ENCODE results near the gene AKR1C4.

The AKR1C4 gene

DNA sequence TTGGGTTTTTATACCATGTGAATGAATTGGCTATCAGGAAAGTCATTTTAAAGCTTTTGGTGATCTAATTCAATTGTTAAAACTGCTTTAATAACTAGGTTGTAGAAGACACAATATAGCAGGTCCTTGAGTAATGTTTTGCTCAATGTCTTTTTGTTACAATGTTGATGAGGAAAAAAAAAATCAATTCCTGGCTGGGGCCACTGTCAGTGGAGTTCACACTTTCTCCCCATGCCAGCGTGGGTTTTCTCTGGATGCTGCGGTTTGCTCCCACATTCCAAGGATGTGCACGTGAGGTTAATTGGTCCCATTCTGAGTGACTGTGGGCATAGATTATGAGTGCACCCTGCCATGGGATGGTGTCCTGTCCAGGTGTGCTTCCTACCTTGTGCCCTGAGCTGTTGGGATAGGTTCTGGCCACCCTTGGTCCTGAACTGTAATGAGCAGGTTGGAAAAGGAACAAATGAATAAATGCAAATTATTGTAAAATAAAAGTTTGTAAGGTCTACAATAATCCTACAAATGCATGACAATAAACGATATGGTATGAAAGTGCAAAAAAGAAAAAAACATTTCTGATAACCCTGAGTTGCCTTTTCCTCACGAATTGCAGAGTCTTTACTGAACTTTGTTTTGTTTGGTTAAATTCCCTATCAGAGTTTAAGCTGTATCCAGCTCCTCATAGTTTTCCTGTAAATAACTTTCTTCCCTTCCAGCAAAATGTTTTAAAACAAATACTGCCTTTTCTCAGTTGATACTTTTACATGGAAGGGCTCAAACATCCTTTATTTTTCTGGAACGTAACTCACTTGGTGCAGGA, 62.7 kb downstream of the AKR1C4 start:
- in situ Hi-C loops (cut with MboI; ENCODE audit: low pct_unique_long_range_greater_than_20kb, low sequenced_read_pairs): no loop called here
- no peak for DNase-seq

GRCh38 chr10:5259952-5260578, 63.4 kb downstream of the AKR1C4 start:
- no peak for DNase-seq
- in situ Hi-C loops (cut with MboI; ENCODE audit: low pct_unique_long_range_greater_than_20kb, low sequenced_read_pairs): no loop called here

DNA sequence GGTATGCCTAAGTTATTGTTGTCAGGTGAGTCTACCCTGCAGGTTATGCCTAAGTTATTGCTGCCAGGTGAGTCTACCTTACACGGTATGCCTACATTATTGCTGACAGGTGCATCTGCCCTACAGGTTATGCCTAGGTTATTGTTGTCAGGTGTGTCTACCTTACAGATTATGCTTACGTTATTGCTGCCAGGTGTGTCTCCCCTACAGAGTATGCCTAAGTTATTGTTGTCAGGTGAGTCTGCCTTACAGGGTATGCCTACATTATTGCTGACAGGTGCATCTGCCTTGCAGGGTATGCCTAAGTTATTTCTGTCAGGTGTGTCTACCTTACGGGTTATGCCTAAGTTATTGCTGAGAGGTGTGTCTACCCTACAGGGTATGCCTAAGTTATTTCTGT, 64.2 kb downstream of the AKR1C4 start:
- in situ Hi-C loops (cut with MboI; ENCODE audit: low pct_unique_long_range_greater_than_20kb, low sequenced_read_pairs): no loop called here
- no peak for DNase-seq

GRCh38 chr10:5265139-5265538, 68.5 kb downstream of the AKR1C4 start:
- in situ Hi-C loops (cut with MboI; ENCODE audit: low pct_unique_long_range_greater_than_20kb, low sequenced_read_pairs): no loop called here

GRCh38 chr10:5266351-5266750, 69.7 kb downstream of the AKR1C4 start:
- in situ Hi-C loops (cut with MboI; ENCODE audit: low pct_unique_long_range_greater_than_20kb, low sequenced_read_pairs): no loop called here
- DNase-seq: no peak

More at GRCh38 chr10:5265139-5265538, 68.5 kb downstream of the AKR1C4 start:
- DNase-seq: no peak

- in situ Hi-C loops (cut with MboI; ENCODE audit: low pct_unique_long_range_greater_than_20kb, low sequenced_read_pairs): no loop called here
These were observed 70.2 kb downstream of the AKR1C4 start for GRCh38 chr10:5266804-5267203.

GRCh38 chr10:5268234-5268633, 71.6 kb downstream of the AKR1C4 start:
- no peak for DNase-seq
- in situ Hi-C loops (cut with MboI; ENCODE audit: low pct_unique_long_range_greater_than_20kb, low sequenced_read_pairs): no loop called here

More at GRCh38 chr10:5266804-5267203, 70.2 kb downstream of the AKR1C4 start:
- no peak for DNase-seq
